Liver (tissue), 9 donors: ENCODE results near the gene ERI2. TPM values are rescaled to one million over a fixed set of nuclear protein-coding genes. Genes with fewer than 3 reads are reported as not detected.

Experiments used
- DNase-seq: peaks from one replicate; pipeline ENCODE4 v3.0.0-alpha.2; 2017; ENCODE audit warnings: low spot score
- H3K27ac ChIP-seq, 2 donors: one replicate each; pipeline ENCODE4 v1.7.0; 2013; ENCODE audit warnings: inconsistent platforms in 2 of 2, low read length in 2 of 2, control low read depth in 1 of 2, low read depth in 1 of 2, mild to moderate bottlenecking in 1 of 2
- H3K27me3 ChIP-seq, 4 donors: one replicate each; pipeline versions ENCODE4 v1.6.1 to v1.7.0; 2013; ENCODE audit warnings: low read length in 3 of 4, inconsistent platforms in 1 of 4, mild to moderate bottlenecking in 1 of 4, moderate library complexity in 1 of 4; ENCODE audit not compliant: control insufficient read depth in 4 of 4, insufficient read depth in 4 of 4
- H3K36me3 ChIP-seq, 4 donors: one replicate each; pipeline versions ENCODE4 v1.6.1 to v1.7.0; 2013; ENCODE audit warnings: low read length in 3 of 4, mild to moderate bottlenecking in 3 of 4, low read depth in 1 of 4, moderate library complexity in 1 of 4; ENCODE audit not compliant: control insufficient read depth in 4 of 4, insufficient read depth in 3 of 4
- H3K4me1 ChIP-seq, 4 donors: one replicate each; pipeline versions ENCODE4 v1.6.1 to v1.7.0; 2013; ENCODE audit warnings: low read length in 3 of 4, mild to moderate bottlenecking in 3 of 4, moderate library complexity in 1 of 4; ENCODE audit not compliant: control insufficient read depth in 4 of 4, insufficient read depth in 4 of 4
- H3K4me3 ChIP-seq, 3 donors: one replicate each; pipeline versions ENCODE4 v1.6.1 to v1.7.0; 2013; ENCODE audit warnings: low read length in 3 of 3, control low read depth in 1 of 3, low read depth in 1 of 3, mild to moderate bottlenecking in 1 of 3
- H3K9ac ChIP-seq, 2 donors: one replicate each; pipeline ENCODE4 v1.7.0; 2013; ENCODE audit warnings: low read length in 2 of 2, mild to moderate bottlenecking in 2 of 2, moderate library complexity in 2 of 2, control low read depth in 1 of 2, low read depth in 1 of 2
- H3K9me3 ChIP-seq, 4 donors: one replicate each; pipeline versions ENCODE4 v1.6.1 to v1.7.0; 2013; ENCODE audit warnings: low read length in 3 of 4; ENCODE audit not compliant: control insufficient read depth in 4 of 4
- CTCF ChIP-seq: fragments of 150-350 bp; IDR thresholded peaks from 2 replicates; pipeline ENCODE4 v1.5.1; 2017; ENCODE audit warnings: improper control_type of control experiment, low read depth, low read length; ENCODE audit not compliant: missing input control
- EGR1 ChIP-seq, 2 donors: IDR thresholded peaks; 2 replicates each; pipeline ENCODE4 v1.6.1; 2016 to 2018; ENCODE audit warnings: antibody characterized with exemption in 2 of 2, low read depth in 2 of 2
- FOXA1 ChIP-seq: IDR thresholded peaks from 2 replicates; pipeline ENCODE4 v1.6.1; 2016; ENCODE audit warnings: antibody characterized with exemption
- FOXA2 ChIP-seq: IDR thresholded peaks from 2 replicates; pipeline ENCODE4 v1.6.1; 2016; ENCODE audit warnings: antibody characterized with exemption
- GABPA ChIP-seq, 2 donors: IDR thresholded peaks in 1 of 2; conservative IDR thresholded peaks in 1 of 2; 2 replicates each; pipeline ENCODE4 v1.6.1; 2016; ENCODE audit warnings: antibody characterized with exemption in 2 of 2, mild to moderate bottlenecking in 1 of 2, moderate library complexity in 1 of 2
- HNF4A ChIP-seq, 2 donors: conservative IDR thresholded peaks; 2 replicates each; pipeline ENCODE4 v1.6.1; 2016; ENCODE audit warnings: antibody characterized with exemption in 2 of 2, mild to moderate bottlenecking in 2 of 2
- HNF4G ChIP-seq: IDR thresholded peaks from 2 replicates; pipeline ENCODE4 v1.6.1; 2016; ENCODE audit warnings: antibody characterized with exemption
- JUND ChIP-seq, 2 donors: IDR thresholded peaks; 2 replicates each; pipeline ENCODE4 v1.6.1; 2016; ENCODE audit warnings: antibody characterized with exemption in 2 of 2
- NR2F2 ChIP-seq: IDR thresholded peaks from 2 replicates; pipeline ENCODE4 v1.6.1; 2016; ENCODE audit warnings: antibody characterized with exemption
- RAD21 ChIP-seq, 2 donors: IDR thresholded peaks; 2 replicates each; pipeline ENCODE4 v1.6.1; 2016; ENCODE audit warnings: antibody characterized with exemption in 2 of 2, mild to moderate bottlenecking in 2 of 2
- RXRA ChIP-seq, 2 donors: IDR thresholded peaks; 2 replicates each; pipeline ENCODE4 v1.6.1; 2017 to 2018; ENCODE audit warnings: antibody characterized with exemption in 2 of 2, mild to moderate bottlenecking in 1 of 2
- SP1 ChIP-seq: IDR thresholded peaks from 2 replicates; pipeline ENCODE4 v1.6.1; 2018; ENCODE audit warnings: antibody characterized with exemption, mild to moderate bottlenecking
- TAF1 ChIP-seq: conservative IDR thresholded peaks from 2 replicates; pipeline ENCODE4 v1.6.1; 2016; ENCODE audit warnings: antibody characterized with exemption, mild to moderate bottlenecking
- YY1 ChIP-seq: IDR thresholded peaks from 2 replicates; pipeline ENCODE4 v1.6.1; 2016; ENCODE audit warnings: antibody characterized with exemption, mild to moderate bottlenecking
- ZBTB33 ChIP-seq: IDR thresholded peaks from 2 replicates; pipeline ENCODE4 v1.6.1; 2016; ENCODE audit warnings: antibody characterized with exemption
- WGBS: extraction: QIAGEN DNeasy Blood & Tissue Kit; methylation state at CpG from one replicate; pipeline ENCODE4 v1.1.7; 2013; 5-methylcytosine and 5-hydroxymethylcytosine counted together
- polyA plus RNA-seq, 2 donors: library from polyadenylated mRNA; stranded (reverse) in 1 of 2; unstranded in 1 of 2; fragments of 200-250 nt in 1 of 2; fragments of >200 nt in 1 of 2; fragmentation: Nextera tagmentation in 1 of 2; extraction: Ambion mirVana in 1 of 2; gene quantifications; one replicate each; pipeline versions ENCODE4 v1.2.1 to v1.2.3, GENCODE V29; 2013 to 2015
- total RNA-seq, 2 donors: library from RNA; depleted of rRNA; stranded (reverse); fragments of >200 nt; gene quantifications; one replicate each; pipeline ENCODE4 v1.2.3, GENCODE V29; 2014
- TF ChIP-seq, protein P1 (sequence below): IDR thresholded peaks from 2 replicates; pipeline ENCODE4 v1.6.1; 2016; ENCODE audit warnings: antibody characterized with exemption
- TF ChIP-seq, protein P2 (sequence below): IDR thresholded peaks from 2 replicates; pipeline ENCODE4 v1.6.1; 2016; ENCODE audit warnings: antibody characterized with exemption
- TF ChIP-seq, protein P3 (sequence below): IDR thresholded peaks from 2 replicates; pipeline ENCODE4 v1.6.1; 2016; ENCODE audit warnings: antibody characterized with exemption, mild to moderate bottlenecking
- donor health status: healthy.
- donor health status: healthy.
- donor health status: healthy.
- donor health status: healthy.
- donor health status: healthy.

ERI2 gene
- total and polyA plus RNA-seq, 4 donors = 8.8 to 79.1 (median 19.1) TPM

- Histone ChIP-seq H3K27ac (no peak overlapping the region), H3K9ac (no peak overlapping the region), H3K4me1 (no peaks in the 10 kb centered on the region), H3K9me3 (no peaks in the 10 kb centered on the region), H3K36me3 (no peaks in the 10 kb centered on the region), H3K27me3 (no peaks in the 10 kb centered on the region), H3K4me3 (no peak overlapping the region)
- TF ChIP-seq SP1 (no peak), NR2F2 (no peak), GABPA (IDR thresholded peaks at IDR 0.05 in 1 of 2, conservative IDR thresholded peaks at IDR 0.05 in 1 of 2) (no peak), CTCF (no peak), RXRA (IDR thresholded peaks at IDR 0.05) (no peak), EGR1 (IDR thresholded peaks at IDR 0.05; ENCODE audit: low read depth in 2 of 2) (no peak), YY1 (no peak), HNF4A (conservative IDR thresholded peaks at IDR 0.05) (no peak), HNF4G (no peak)
- TF ChIP-seq, protein P1, sequence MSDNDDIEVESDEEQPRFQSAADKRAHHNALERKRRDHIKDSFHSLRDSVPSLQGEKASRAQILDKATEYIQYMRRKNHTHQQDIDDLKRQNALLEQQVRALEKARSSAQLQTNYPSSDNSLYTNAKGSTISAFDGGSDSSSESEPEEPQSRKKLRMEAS = no peak
- 100% methylated on average over 1 of the region's 1 CpG for WGBS
- DNase-seq = no peak
Measured at GRCh38 chr16:20749474-20749873, 56.8 kb downstream of the ERI2 start.

DNA sequence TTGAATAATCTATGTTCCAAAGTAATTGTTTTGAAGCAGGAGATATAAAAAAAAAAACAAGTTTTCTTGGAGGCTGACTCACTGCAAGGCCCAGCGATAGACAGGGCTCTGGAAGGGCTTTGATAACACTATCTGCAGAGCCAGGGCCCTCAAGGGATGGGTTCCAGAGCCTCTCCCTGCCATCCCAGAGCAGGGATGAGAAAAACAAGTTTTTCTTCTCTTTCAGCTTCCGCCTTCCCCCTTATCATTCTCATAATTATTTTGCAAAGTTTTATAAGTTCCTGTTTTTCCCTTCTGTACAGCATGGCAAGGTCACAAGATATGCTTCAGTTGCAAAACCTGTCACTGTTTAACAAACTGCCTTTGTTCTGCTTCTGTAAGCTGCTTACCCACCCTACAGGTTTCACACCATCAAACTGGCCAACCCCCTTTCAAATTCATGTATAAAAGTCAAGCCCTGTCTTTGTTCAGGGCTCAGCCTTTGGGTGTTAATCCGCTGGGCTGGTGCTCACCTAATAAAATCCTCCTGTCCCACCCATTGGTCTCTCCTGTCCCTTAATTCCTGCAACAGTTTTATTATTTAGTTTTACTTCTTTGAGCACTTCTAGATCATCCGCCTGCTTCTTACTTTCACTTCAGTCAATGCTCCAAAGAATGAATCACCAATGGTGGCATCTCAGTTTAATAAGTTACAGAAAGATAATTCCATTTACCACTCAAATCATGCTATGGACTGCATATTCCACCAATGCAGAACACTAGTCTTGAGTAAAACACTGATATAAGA is 59.0 kb downstream of the ERI2 start:
- 80% methylated on average over 4 of the region's 4 CpGs for WGBS
- no peaks in the 10 kb centered on the region for H3K27me3 ChIP-seq
- no peaks in the 10 kb centered on the region for H3K36me3 ChIP-seq
- H3K4me1 ChIP-seq = peaks cover 0 to 13% (median 11%) of the 10 kb centered on the region in 4 donors
- H3K27ac ChIP-seq = no peak overlapping the region
- no peaks in the 10 kb centered on the region for H3K9me3 ChIP-seq
- no peak overlapping the region for H3K9ac ChIP-seq
- TF ChIP-seq JUND (IDR thresholded peaks at IDR 0.05) (no peak), CTCF (no peak), RXRA (IDR thresholded peaks at IDR 0.05) (no peak), GABPA (IDR thresholded peaks at IDR 0.05 in 1 of 2, conservative IDR thresholded peaks at IDR 0.05 in 1 of 2) (no peak), NR2F2 (no peak), ZBTB33 (no peak), YY1 (no peak), RAD21 (IDR thresholded peaks at IDR 0.05) (no peak), FOXA2 (no peak), FOXA1 (no peak), HNF4A (conservative IDR thresholded peaks at IDR 0.05) (no peak), TAF1 (no peak)
- TF ChIP-seq, protein P2, sequence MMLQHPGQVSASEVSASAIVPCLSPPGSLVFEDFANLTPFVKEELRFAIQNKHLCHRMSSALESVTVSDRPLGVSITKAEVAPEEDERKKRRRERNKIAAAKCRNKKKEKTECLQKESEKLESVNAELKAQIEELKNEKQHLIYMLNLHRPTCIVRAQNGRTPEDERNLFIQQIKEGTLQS = no peak
- TF ChIP-seq, protein P3, sequence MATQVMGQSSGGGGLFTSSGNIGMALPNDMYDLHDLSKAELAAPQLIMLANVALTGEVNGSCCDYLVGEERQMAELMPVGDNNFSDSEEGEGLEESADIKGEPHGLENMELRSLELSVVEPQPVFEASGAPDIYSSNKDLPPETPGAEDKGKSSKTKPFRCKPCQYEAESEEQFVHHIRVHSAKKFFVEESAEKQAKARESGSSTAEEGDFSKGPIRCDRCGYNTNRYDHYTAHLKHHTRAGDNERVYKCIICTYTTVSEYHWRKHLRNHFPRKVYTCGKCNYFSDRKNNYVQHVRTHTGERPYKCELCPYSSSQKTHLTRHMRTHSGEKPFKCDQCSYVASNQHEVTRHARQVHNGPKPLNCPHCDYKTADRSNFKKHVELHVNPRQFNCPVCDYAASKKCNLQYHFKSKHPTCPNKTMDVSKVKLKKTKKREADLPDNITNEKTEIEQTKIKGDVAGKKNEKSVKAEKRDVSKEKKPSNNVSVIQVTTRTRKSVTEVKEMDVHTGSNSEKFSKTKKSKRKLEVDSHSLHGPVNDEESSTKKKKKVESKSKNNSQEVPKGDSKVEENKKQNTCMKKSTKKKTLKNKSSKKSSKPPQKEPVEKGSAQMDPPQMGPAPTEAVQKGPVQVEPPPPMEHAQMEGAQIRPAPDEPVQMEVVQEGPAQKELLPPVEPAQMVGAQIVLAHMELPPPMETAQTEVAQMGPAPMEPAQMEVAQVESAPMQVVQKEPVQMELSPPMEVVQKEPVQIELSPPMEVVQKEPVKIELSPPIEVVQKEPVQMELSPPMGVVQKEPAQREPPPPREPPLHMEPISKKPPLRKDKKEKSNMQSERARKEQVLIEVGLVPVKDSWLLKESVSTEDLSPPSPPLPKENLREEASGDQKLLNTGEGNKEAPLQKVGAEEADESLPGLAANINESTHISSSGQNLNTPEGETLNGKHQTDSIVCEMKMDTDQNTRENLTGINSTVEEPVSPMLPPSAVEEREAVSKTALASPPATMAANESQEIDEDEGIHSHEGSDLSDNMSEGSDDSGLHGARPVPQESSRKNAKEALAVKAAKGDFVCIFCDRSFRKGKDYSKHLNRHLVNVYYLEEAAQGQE = no peak
- TF ChIP-seq, protein P1 = no peak
- H3K4me3 ChIP-seq = no peak overlapping the region
- no peak for DNase-seq
